GM12874 (cell line): Measurements from ENCODE around the gene MCTP2.

Source experiments
- TF ChIP-seq, protein P1 (sequence below): IDR thresholded peaks from 2 replicates; pipeline ENCODE4 v1.5.1; 2011; ENCODE audit warnings: low read depth, mild to moderate bottlenecking, control low read depth, low read length, moderate library complexity; ENCODE audit not compliant: insufficient read depth

The MCTP2 gene

DNA sequence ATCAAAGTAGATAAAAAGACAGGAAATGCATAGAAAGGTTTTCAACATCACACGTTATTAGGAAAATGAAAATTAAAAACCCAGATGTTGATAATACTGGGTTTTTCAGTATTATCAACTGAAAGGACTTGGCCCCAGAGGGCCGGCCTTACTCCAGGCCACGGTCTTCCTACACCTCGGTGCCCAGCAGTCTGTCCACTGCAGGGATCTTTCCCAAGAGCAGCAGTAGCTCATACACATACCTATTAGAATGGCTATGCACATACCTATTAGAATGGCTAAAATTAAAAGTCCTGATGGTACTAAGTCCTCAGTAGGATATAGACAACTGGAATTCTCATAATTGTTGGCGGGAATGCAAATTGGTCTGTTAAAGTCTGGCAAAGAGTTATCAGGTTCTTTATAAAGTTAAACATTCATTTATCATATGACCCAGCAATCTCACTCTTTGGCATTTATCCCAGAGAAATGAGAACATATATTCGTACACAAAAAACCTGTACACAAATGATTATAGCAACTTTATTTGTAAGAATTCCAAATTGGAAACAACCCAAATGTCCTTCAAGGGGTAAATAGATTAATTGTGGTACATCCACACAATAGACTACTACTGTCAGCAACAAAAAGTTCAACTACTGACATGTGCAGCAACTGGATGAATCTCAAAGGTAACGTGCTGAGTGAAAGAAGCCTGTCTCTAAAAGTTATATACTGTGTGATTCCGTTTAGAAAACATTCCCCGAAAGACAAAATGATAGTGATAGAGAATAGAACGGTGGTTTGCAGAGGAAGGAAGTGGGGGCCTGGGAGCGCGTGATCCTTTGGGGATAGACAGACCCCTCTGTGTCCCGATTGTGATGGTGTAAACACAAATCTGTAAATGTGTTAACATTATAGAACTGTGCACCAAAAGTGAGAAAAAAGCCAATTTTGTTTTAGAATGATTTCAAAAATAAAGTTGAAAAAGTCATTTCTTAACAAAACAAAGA lies 62.3 kb downstream of the MCTP2 start:
- TF ChIP-seq, protein P1, sequence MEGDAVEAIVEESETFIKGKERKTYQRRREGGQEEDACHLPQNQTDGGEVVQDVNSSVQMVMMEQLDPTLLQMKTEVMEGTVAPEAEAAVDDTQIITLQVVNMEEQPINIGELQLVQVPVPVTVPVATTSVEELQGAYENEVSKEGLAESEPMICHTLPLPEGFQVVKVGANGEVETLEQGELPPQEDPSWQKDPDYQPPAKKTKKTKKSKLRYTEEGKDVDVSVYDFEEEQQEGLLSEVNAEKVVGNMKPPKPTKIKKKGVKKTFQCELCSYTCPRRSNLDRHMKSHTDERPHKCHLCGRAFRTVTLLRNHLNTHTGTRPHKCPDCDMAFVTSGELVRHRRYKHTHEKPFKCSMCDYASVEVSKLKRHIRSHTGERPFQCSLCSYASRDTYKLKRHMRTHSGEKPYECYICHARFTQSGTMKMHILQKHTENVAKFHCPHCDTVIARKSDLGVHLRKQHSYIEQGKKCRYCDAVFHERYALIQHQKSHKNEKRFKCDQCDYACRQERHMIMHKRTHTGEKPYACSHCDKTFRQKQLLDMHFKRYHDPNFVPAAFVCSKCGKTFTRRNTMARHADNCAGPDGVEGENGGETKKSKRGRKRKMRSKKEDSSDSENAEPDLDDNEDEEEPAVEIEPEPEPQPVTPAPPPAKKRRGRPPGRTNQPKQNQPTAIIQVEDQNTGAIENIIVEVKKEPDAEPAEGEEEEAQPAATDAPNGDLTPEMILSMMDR = no peak

DNA sequence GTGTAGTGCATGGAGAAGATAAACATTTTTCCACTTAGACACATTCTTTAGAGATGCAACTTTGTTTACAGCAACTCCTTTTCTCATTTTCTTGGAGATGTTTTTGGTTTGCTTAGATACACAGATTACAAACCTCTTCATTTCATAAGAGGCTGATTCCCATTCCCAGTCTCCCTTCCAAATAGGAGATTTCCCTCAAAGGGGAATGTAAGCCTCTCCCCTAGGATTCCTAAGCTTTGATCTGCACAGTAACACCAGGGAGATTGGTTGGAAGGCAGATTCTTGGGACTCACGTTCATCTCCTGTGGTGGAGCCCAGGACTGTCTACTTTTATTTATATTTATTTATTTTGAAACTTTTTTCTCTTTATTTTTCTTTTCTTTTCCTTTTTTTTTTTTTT lies 63.2 kb downstream of the MCTP2 start:
- TF ChIP-seq, protein P1 = no peak

DNA sequence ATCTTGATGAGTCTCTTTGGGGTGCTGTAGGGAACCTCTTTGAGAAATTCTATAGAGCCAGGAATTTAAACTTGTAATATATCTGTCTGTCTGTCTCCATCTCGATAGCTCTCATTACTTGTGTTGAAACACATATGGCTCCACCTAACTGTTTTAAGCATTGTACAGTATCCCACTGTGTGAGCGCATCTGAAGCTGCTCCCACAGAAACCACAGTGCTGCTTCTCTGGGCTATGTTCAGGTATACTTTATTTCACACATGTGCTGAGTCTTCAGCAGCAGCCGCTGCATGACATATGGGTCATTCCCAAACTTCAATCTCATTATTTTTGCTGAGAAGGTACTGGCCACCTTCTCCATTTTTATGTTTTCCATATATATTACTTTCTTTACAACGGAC lies 63.9 kb downstream of the MCTP2 start:
- TF ChIP-seq, protein P1 = no peak

DNA sequence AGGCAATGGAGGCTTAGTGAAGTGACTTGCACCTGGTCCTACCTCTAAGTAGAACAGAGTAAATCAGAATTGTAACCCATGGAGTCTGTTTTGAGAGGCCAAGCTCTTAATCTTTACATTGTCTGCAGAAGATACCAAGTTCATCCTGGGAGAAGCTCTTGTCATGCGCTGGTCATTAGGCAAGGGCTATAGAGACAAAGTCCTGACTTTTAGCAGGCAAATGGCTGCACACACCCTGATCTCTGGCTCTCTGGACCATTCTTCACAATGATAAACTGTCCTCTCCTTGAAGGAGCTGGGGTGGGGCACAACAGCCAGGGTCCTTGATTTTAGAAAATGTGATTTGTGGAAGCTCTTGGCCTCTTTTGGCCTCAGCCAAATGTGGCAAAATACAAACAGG lies 65.4 kb downstream of the MCTP2 start:
- TF ChIP-seq, protein P1 = no peak

DNA sequence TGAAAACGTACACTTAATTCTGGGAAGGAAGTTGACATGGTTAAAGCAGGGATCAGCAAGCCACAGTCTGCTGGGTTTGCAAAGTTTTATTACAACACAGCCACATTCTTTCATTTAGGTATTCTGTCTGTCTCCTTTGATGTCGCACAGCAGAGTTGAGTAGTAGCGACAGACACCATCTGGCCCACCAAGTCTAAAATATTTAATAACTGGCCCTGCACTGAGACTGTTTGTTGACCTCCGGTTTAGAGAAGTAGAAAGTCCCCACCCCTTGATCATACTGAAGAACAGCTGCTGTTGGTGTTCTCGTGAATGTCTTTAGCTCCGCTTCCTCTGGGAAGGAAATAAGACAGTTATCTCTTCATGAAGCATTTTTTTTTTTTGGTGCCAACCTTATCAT lies 66.2 kb downstream of the MCTP2 start:
- TF ChIP-seq, protein P1 = no peak

DNA sequence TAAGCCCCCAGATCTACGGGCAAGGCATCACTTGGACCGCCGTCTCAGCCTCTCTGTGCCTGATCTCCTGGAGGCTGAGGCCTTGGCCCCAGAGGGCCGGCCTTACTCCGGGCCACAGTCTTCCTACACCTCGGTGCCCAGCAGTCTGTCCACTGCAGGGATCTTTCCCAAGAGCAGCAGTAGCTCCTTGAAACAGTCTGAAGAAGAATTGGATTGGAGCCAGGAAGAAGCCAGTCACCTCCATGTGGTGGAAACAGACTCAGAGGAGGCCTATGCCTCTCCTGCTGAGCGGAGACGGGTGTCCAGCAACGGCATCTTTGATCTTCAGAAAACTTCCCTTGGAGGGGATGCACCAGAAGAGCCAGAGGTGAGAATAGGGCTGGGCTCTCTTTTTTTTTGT lies 67.0 kb downstream of the MCTP2 start:
- TF ChIP-seq, protein P1 = no peak

DNA sequence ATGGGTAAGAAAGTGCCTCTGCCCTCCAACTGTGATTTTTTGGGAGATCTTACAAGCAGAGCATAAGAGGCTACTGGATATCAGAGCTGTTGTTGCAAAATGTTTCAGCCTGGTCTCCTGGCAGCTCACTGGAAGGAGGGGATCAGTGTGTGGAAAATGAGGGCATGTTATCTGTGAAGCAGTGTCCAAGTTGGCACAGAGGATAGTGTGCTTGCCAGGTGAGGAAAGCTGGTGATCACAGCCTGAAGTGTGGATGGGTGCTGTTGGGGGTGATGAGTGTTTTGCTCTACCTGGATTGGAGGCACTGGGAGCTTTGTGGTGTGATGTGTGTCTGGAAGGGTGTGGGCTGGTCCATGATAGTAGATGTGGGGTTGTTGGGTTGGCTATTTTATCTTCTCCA lies 69.3 kb downstream of the MCTP2 start:
- TF ChIP-seq, protein P1 = no peak
